ENCODE data around the gene PGM2. TPM values are rescaled to one million over a fixed set of nuclear protein-coding genes. Genes with fewer than 3 reads are reported as not detected.

Gene PGM2
- total RNA-seq, 2 experiments from 2014 or later = 40.4 to 44.2 TPM

Other genes starting within 250 kb of the PGM2 start
- gene RELL1, start 140.3 kb upstream of the PGM2 start, total RNA-seq = 10 to 100 TPM; 32.3 to 35.1 TPM
- 10 to 100 TPM; 73.9 to 99.1 TPM for gene TBC1D1, start 64.4 kb downstream of the PGM2 start, total RNA-seq
- 1 to 10 TPM; 1.7 to 2.2 TPM for gene PTTG2, start 133.7 kb downstream of the PGM2 start, total RNA-seq